GM21447 (cell line): ENCODE results near the gene CLNS1A.
"Not testable (repeated sequence)": the region's sequence is repeated elsewhere in the genome, so short reads cannot be mapped to it uniquely, and the experiment has no call there.

Source experiments
- ATAC-seq: cut with Tn5 transposase; IDR thresholded peaks from one replicate; pipeline ENCODE4 v1.9.1; 2021; ENCODE audit not compliant: unreplicated experiment

The CLNS1A gene

GRCh38 chr11:77619576-77620198, 17.9 kb downstream of the CLNS1A start:
- ATAC-seq, result no peak

- ATAC-seq, result no peak
These were observed 19.7 kb downstream of the CLNS1A start for GRCh38 chr11:77617892-77618291.

GRCh38 chr11:77611921-77612320, 25.7 kb downstream of the CLNS1A start:
- no peak for ATAC-seq

GRCh38 chr11:77609234-77609633, 28.4 kb downstream of the CLNS1A start:
- no peak for ATAC-seq

- ATAC-seq, result no peak
These were observed 33.3 kb downstream of the CLNS1A start for GRCh38 chr11:77604281-77604680.

GRCh38 chr11:77602381-77603088, 35.1 kb downstream of the CLNS1A start:
- ATAC-seq, result no peak

GRCh38 chr11:77598195-77598594, 39.4 kb downstream of the CLNS1A start:
- no peak for ATAC-seq

- no peak for ATAC-seq
These were observed 41.0 kb downstream of the CLNS1A start for GRCh38 chr11:77596626-77597025.

GRCh38 chr11:77593883-77594282, 43.7 kb downstream of the CLNS1A start:
- no peak for ATAC-seq

- ATAC-seq, result no peak
These were observed 44.9 kb downstream of the CLNS1A start for GRCh38 chr11:77592727-77593126.

GRCh38 chr11:77590194-77590782, 47.3 kb downstream of the CLNS1A start:
- peak; percentile 6 for ATAC-seq

- peak; percentile 77 for ATAC-seq
These were observed 47.9 kb downstream of the CLNS1A start, which contains the start of gene AQP11 for GRCh38 chr11:77589521-77590193. Gene AQP11 (plus strand): TSS chr11:77589953. CDS start chr11:77589993, 40 bp downstream.

- peak; percentile 18 for ATAC-seq
These were observed 48.4 kb downstream of the CLNS1A start for GRCh38 chr11:77589181-77589520.

- no peak for ATAC-seq
These were observed 56.8 kb downstream of the CLNS1A start for GRCh38 chr11:77580712-77581337.

- ATAC-seq, result not testable (repeated sequence)
These were observed 62.2 kb downstream of the CLNS1A start for GRCh38 chr11:77575428-77575827.

- ATAC-seq, result not testable (repeated sequence)
These were observed 66.7 kb downstream of the CLNS1A start for GRCh38 chr11:77570896-77571295.

- no peak for ATAC-seq
These were observed 67.9 kb downstream of the CLNS1A start for GRCh38 chr11:77569676-77570070.

- ATAC-seq, result no peak
These were observed 68.5 kb downstream of the CLNS1A start for GRCh38 chr11:77568916-77569675.

- no peak for ATAC-seq
These were observed 69.3 kb downstream of the CLNS1A start for GRCh38 chr11:77568306-77568705.
